ENCODE measurements around the gene ZBTB7C.
"Not testable (repeated sequence)": the region's sequence is repeated elsewhere in the genome, so short reads cannot be mapped to it uniquely, and the experiment has no call there.

The ZBTB7C gene

GRCh38 chr18:48408727-48409590 lies at the start of gene ZBTB7C:
Gene ZBTB7C (minus strand): TSS chr18:48409383.
- peak; percentile 31 for DNase-seq

- no peak for DNase-seq
Observed at GRCh38 chr18:48456838-48457237, 47.7 kb upstream of the ZBTB7C start.

GRCh38 chr18:48455555-48456478 lies 46.6 kb upstream of the ZBTB7C start:
- DNase-seq: peak; percentile 23

- no peak for DNase-seq
Observed at GRCh38 chr18:48454261-48454757, 45.1 kb upstream of the ZBTB7C start.

- DNase-seq: no peak
Observed at GRCh38 chr18:48453330-48454066, 44.3 kb upstream of the ZBTB7C start.

GRCh38 chr18:48452861-48453323 lies 43.7 kb upstream of the ZBTB7C start:
- DNase-seq: peak; percentile 15

- no peak for DNase-seq
Observed at GRCh38 chr18:48450685-48451084, 41.5 kb upstream of the ZBTB7C start.

GRCh38 chr18:48446582-48447225 lies 37.5 kb upstream of the ZBTB7C start:
- peak; percentile 87 for DNase-seq

- peak; percentile 49 for DNase-seq
Observed at GRCh38 chr18:48445540-48445939, 36.4 kb upstream of the ZBTB7C start.

- no peak for DNase-seq
Observed at GRCh38 chr18:48442761-48443160, 33.6 kb upstream of the ZBTB7C start.

GRCh38 chr18:48441405-48441881 lies 32.3 kb upstream of the ZBTB7C start:
- DNase-seq: peak; percentile 78

GRCh38 chr18:48440924-48441323 lies 31.7 kb upstream of the ZBTB7C start:
- DNase-seq: no peak

GRCh38 chr18:48436907-48437306 lies 27.7 kb upstream of the ZBTB7C start:
- DNase-seq: no peak

- DNase-seq: not testable (repeated sequence)
Observed at GRCh38 chr18:48434382-48434781, 25.2 kb upstream of the ZBTB7C start.

GRCh38 chr18:48433541-48433940 lies 24.4 kb upstream of the ZBTB7C start:
- DNase-seq: no peak

- no peak for DNase-seq
Observed at GRCh38 chr18:48430150-48430549, 21.0 kb upstream of the ZBTB7C start.

- no peak for DNase-seq
Observed at GRCh38 chr18:48428475-48429177, 19.4 kb upstream of the ZBTB7C start.

GRCh38 chr18:48422947-48423378 lies 13.8 kb upstream of the ZBTB7C start:
- no peak for DNase-seq

GRCh38 chr18:48419277-48420022 lies 10.3 kb upstream of the ZBTB7C start:
- DNase-seq: no peak

GRCh38 chr18:48418539-48419276 lies 9.5 kb upstream of the ZBTB7C start:
- DNase-seq: no peak
